ENCODE measurements around the gene IER3. TPM values are rescaled to one million over a fixed set of nuclear protein-coding genes. Genes with fewer than 3 reads are reported as not detected.

Gene IER3
- total and polyA plus RNA-seq, 2 of the 8 experiments (the other 6 are each of a cell fraction or from before 2014, with no cell fraction given): 11.9 to 26.5 TPM

- TF ChIP-seq SP4 (IDR thresholded peaks at IDR 0.05; ENCODE audit: low read length) (peak; percentile 59; the same call in 1 of the 2 replicates), ASH2L (IDR thresholded peaks at IDR 0.05; ENCODE audit: low read length) (no peak), TAF7 (optimal IDR thresholded peaks at IDR 0.05; ENCODE audit: borderline replicate concordance, low read depth, low read length) (peak; percentile 89), KDM4A (IDR thresholded peaks at IDR 0.05; ENCODE audit: low read depth, low read length, severe bottlenecking) (peak; percentile 34), TAF1 (IDR thresholded peaks at IDR 0.05; ENCODE audit: low read depth, low read length) (peak; percentile 97), HDAC6 (IDR thresholded peaks at IDR 0.05; ENCODE audit: low read depth, low read length) (no peak), TEAD4 (IDR thresholded peaks at IDR 0.05; ENCODE audit: low read depth, low read length) (no peak), USF2 (IDR thresholded peaks at IDR 0.05; ENCODE audit: low read length) (no peak), BCL11A (IDR thresholded peaks at IDR 0.05; ENCODE audit: low read depth in 2 of 2, low read length in 2 of 2) (no peak), RAD21 (IDR thresholded peaks at IDR 0.05 in 1 of 2, conservative IDR thresholded peaks at IDR 0.05 in 1 of 2; ENCODE audit: low read depth in 2 of 2, low read length in 2 of 2) (peak; percentile 35 to 57; a peak in 3 of 4 replicates), SUZ12 (IDR thresholded peaks at IDR 0.05; ENCODE audit: low read length) (no peak), CBX8 (IDR thresholded peaks at IDR 0.05; ENCODE audit: borderline replicate concordance, low read depth, low read length) (no peak), MAX (IDR thresholded peaks at IDR 0.05) (peak; percentile 72), CHD1 (IDR thresholded peaks at IDR 0.05; ENCODE audit: low read depth, low read length) (no peak), HDAC2 (IDR thresholded peaks at IDR 0.05; ENCODE audit: borderline replicate concordance in 1 of 2, low read depth in 2 of 2, low read length in 2 of 2) (peak in 1 of 2 experiments; percentile 50; a peak in 1 of 4 replicates), POU5F1 (IDR thresholded peaks at IDR 0.05; ENCODE audit: low read depth, low read length) (no peak), RFX5 (IDR thresholded peaks at IDR 0.05; ENCODE audit: borderline replicate concordance, low read depth, low read length) (peak; percentile 34; the same call in 1 of the 2 replicates)
- TF ChIP-seq, protein P1, sequence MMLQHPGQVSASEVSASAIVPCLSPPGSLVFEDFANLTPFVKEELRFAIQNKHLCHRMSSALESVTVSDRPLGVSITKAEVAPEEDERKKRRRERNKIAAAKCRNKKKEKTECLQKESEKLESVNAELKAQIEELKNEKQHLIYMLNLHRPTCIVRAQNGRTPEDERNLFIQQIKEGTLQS (IDR thresholded peaks at IDR 0.05; ENCODE audit: insufficient read depth, low read depth, low read length): no peak
- TF ChIP-seq, protein P2, sequence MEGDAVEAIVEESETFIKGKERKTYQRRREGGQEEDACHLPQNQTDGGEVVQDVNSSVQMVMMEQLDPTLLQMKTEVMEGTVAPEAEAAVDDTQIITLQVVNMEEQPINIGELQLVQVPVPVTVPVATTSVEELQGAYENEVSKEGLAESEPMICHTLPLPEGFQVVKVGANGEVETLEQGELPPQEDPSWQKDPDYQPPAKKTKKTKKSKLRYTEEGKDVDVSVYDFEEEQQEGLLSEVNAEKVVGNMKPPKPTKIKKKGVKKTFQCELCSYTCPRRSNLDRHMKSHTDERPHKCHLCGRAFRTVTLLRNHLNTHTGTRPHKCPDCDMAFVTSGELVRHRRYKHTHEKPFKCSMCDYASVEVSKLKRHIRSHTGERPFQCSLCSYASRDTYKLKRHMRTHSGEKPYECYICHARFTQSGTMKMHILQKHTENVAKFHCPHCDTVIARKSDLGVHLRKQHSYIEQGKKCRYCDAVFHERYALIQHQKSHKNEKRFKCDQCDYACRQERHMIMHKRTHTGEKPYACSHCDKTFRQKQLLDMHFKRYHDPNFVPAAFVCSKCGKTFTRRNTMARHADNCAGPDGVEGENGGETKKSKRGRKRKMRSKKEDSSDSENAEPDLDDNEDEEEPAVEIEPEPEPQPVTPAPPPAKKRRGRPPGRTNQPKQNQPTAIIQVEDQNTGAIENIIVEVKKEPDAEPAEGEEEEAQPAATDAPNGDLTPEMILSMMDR (IDR thresholded peaks at IDR 0.05; ENCODE audit: control extremely low read depth in 1 of 3, insufficient read depth in 1 of 3, low read depth in 1 of 3, low read length in 3 of 3): peak; percentile 35 to 55 (median 40)
These were observed at the start of gene IER3 (continued) for GRCh38 chr6:30744054-30744805.
